ENCODE data around the gene CAPN8. TPM values are rescaled to one million over a fixed set of nuclear protein-coding genes. Genes with fewer than 3 reads are reported as not detected.

CAPN8 gene
- polyA plus RNA-seq, 3 donors from 2014 or later: 0.09 TPM; not detected in 2

- Mint-ChIP-seq H3K4me1 (peaks cover 0 to 5% of the 10 kb centered on the region in 2 donors), H3K27me3 (ENCODE audit: low read depth in 3 of 3) (peaks cover 0 to under 1% (median 0%) of the 10 kb centered on the region in 3 donors), H3K27ac (no peak overlapping the region), H3K9me3 (no peaks in the 10 kb centered on the region), H3K4me3 (no peak overlapping the region), H3K36me3 (no peaks in the 10 kb centered on the region)
- DNase-seq: no peak
Observed at GRCh38 chr1:223508796-223509195, 156.7 kb downstream of the CAPN8 start.

DNA sequence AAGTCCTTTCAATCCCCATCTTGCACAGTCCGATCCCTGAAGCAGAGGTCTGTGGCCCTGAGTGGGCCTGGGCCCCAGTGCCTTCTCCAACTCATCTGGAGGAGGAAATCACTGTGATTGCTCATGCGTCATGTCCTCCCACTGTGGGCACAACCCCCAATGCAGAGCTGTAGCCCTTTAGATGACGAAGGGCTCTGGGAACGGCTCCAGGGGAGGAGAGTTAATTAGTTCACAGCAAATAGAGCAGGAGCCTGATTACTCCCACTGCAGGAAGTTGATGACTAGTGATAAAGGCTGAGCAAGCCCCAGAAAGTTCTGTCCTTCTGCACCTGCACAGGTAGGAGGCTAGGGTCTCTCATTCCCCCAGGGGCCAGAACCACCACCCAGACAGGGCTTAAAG is 160.8 kb downstream of the CAPN8 start:
- Mint-ChIP-seq H3K4me3 (no peak overlapping the region), H3K9me3 (no peaks in the 10 kb centered on the region), H3K27me3 (ENCODE audit: low read depth in 3 of 3) (peaks cover 0 to 2% (median 0%) of the 10 kb centered on the region in 3 donors), H3K4me1 (no peaks in the 10 kb centered on the region), H3K36me3 (no peaks in the 10 kb centered on the region), H3K27ac (no peak overlapping the region)
- no peak for DNase-seq

- Mint-ChIP-seq H3K27ac (no peak overlapping the region), H3K4me3 (no peak overlapping the region), H3K27me3 (ENCODE audit: low read depth in 3 of 3) (peaks cover 0 to 6% (median 0%) of the 10 kb centered on the region in 3 donors), H3K4me1 (no peaks in the 10 kb centered on the region), H3K36me3 (no peaks in the 10 kb centered on the region), H3K9me3 (peaks cover 0 to under 1% (median 0%) of the 10 kb centered on the region in 6 donors)
- no peak for DNase-seq
Observed at GRCh38 chr1:223503348-223503747, 162.2 kb downstream of the CAPN8 start.

GRCh38 chr1:223500560-223501425 is 164.7 kb downstream of the CAPN8 start:
- Mint-ChIP-seq H3K27me3 (ENCODE audit: low read depth in 3 of 3) (peaks cover 0 to 6% (median 3%) of the 10 kb centered on the region in 3 donors), H3K4me1 (no peaks in the 10 kb centered on the region), H3K9me3 (peaks cover 0 to 1% (median 0%) of the 10 kb centered on the region in 6 donors), H3K27ac (no peak overlapping the region), H3K36me3 (no peaks in the 10 kb centered on the region), H3K4me3 (no peak overlapping the region)
- DNase-seq: no peak

- no peak for DNase-seq
- peaks cover 0 to 1% (median 0%) of the 10 kb centered on the region in 6 donors for H3K9me3 Mint-ChIP-seq
- no peaks in the 10 kb centered on the region for H3K4me1 Mint-ChIP-seq
- no peak overlapping the region for H3K27ac Mint-ChIP-seq
- no peaks in the 10 kb centered on the region for H3K36me3 Mint-ChIP-seq
- H3K27me3 Mint-ChIP-seq (ENCODE audit: low read depth in 3 of 3): peaks cover 0 to 6% (median 5%) of the 10 kb centered on the region in 3 donors
- H3K4me3 Mint-ChIP-seq: no peak overlapping the region
Observed at GRCh38 chr1:223496883-223497282, 168.6 kb downstream of the CAPN8 start.

- peaks cover 0 to 1% (median 0%) of the 10 kb centered on the region in 6 donors for H3K9me3 Mint-ChIP-seq
Observed at GRCh38 chr1:223494926-223495645, 170.4 kb downstream of the CAPN8 start.

GRCh38 chr1:223492044-223492443 is 173.5 kb downstream of the CAPN8 start:
- H3K36me3 Mint-ChIP-seq: no peaks in the 10 kb centered on the region

More at GRCh38 chr1:223494926-223495645, 170.4 kb downstream of the CAPN8 start:
- H3K4me3 Mint-ChIP-seq: no peak overlapping the region
- no peaks in the 10 kb centered on the region for H3K4me1 Mint-ChIP-seq
- DNase-seq: no peak
- no peaks in the 10 kb centered on the region for H3K36me3 Mint-ChIP-seq
- peaks cover 0 to 7% (median 6%) of the 10 kb centered on the region in 3 donors for H3K27me3 Mint-ChIP-seq (ENCODE audit: low read depth in 3 of 3)
- peak overlapping the region in 1 of 6 donors; percentile 17 for H3K27ac Mint-ChIP-seq

More at GRCh38 chr1:223492044-223492443, 173.5 kb downstream of the CAPN8 start:
- no peak for DNase-seq
- Mint-ChIP-seq H3K9me3 (no peaks in the 10 kb centered on the region), H3K27me3 (ENCODE audit: low read depth in 3 of 3) (peaks cover 0 to 7% (median 6%) of the 10 kb centered on the region in 3 donors), H3K27ac (no peak overlapping the region), H3K4me3 (no peak overlapping the region), H3K4me1 (no peaks in the 10 kb centered on the region)

Other genes with a start within 250 kb of the CAPN8 start
- 100 to 1,000 TPM; 126 to 232 (median 141) TPM for gene CAPN2, start 46.8 kb upstream of the CAPN8 start, polyA plus RNA-seq
- gene TP53BP2, start 180.2 kb upstream of the CAPN8 start, polyA plus RNA-seq: 10 to 100 TPM in 1 of 3 donors, 1 to 10 TPM in 2; 3.5 to 16.7 (median 5.2) TPM